ENCODE measurements around the gene FTCD. TPM values are rescaled to one million over a fixed set of nuclear protein-coding genes. Genes with fewer than 3 reads are reported as not detected.

The FTCD gene
- total RNA-seq, 1 experiment from 2014 or later = 0.40 TPM

GRCh38 chr21:46199436-46200373 is 44.3 kb upstream of the FTCD start:
- DNase-seq (no peak), ATAC-seq (no peak)
- Histone ChIP-seq H3F3A (ENCODE audit: low read length, unreplicated experiment) (peaks cover 3% of the 10 kb centered on the region), H3K9me2 (replicated peaks; ENCODE audit: low read length) (no peaks in the 10 kb centered on the region), H4K20me1 (ENCODE audit: low read length) (no peaks in the 10 kb centered on the region), H3K9me3 (ENCODE audit: low read length) (no peaks in the 10 kb centered on the region), H3K4me1 (ENCODE audit: insufficient read depth, low read length) (no peaks in the 10 kb centered on the region), H3K27ac (ENCODE audit: low read length) (no peak overlapping the region), H3K9ac (ENCODE audit: low read length) (no peak overlapping the region), H3K4me3 (ENCODE audit: low read length) (no peak overlapping the region), H3K36me3 (ENCODE audit: low read depth, low read length) (0 out of 2 replicates have a peak, but pooled peaks cover 2% of the 10 kb centered on the region), H3K4me2 (ENCODE audit: low read length) (no peak overlapping the region), H2AFZ (ENCODE audit: low read length) (no peak overlapping the region), H3K27me3 (ENCODE audit: low read length) (no peaks in the 10 kb centered on the region), H3K79me2 (ENCODE audit: low read length) (no peaks in the 10 kb centered on the region)
- CTCF ChIA-PET = no interaction called here
- POLR2A ChIA-PET (ENCODE audit: unreplicated experiment) = no interaction called here
- intact Hi-C loops (cut with micrococcal nuclease) = no loop called here
- TF ChIP-seq EZH2phosphoT487 (IDR thresholded peaks at IDR 0.05; ENCODE audit: borderline replicate concordance, low read length) (no peak), EZH2 (IDR thresholded peaks at IDR 0.05; ENCODE audit: low read length, unreplicated experiment) (no peak), CTCF (conservative IDR thresholded peaks at IDR 0.05; ENCODE audit: low read depth, low read length) (no peak)
- BruUV-seq (replicated peaks) = no TSS peak

- no peaks in the 10 kb centered on the region for H3K9me3 ChIP-seq (ENCODE audit: low read length)
- no peak overlapping the region for H3K9ac ChIP-seq (ENCODE audit: low read length)
- no TSS peak for BruUV-seq (replicated peaks)
- ChIA-PET POLR2A (ENCODE audit: unreplicated experiment) (no interaction called here), CTCF (no interaction called here)
- H3F3A ChIP-seq (ENCODE audit: low read length, unreplicated experiment) = peaks cover 3% of the 10 kb centered on the region
- H4K20me1 ChIP-seq (ENCODE audit: low read length) = no peaks in the 10 kb centered on the region
- H3K4me1 ChIP-seq (ENCODE audit: insufficient read depth, low read length) = no peaks in the 10 kb centered on the region
- H3K27me3 ChIP-seq (ENCODE audit: low read length) = no peaks in the 10 kb centered on the region
- TF ChIP-seq EZH2phosphoT487 (IDR thresholded peaks at IDR 0.05; ENCODE audit: borderline replicate concordance, low read length) = no peak
- TF ChIP-seq CTCF (conservative IDR thresholded peaks at IDR 0.05; ENCODE audit: low read depth, low read length) = no peak
- TF ChIP-seq EZH2 (IDR thresholded peaks at IDR 0.05; ENCODE audit: low read length, unreplicated experiment) = no peak
- no peak overlapping the region for H3K4me3 ChIP-seq (ENCODE audit: low read length)
- no peak overlapping the region for H2AFZ ChIP-seq (ENCODE audit: low read length)
- ATAC-seq = no peak
- H3K4me2 ChIP-seq (ENCODE audit: low read length) = no peak overlapping the region
- H3K9me2 ChIP-seq (replicated peaks; ENCODE audit: low read length) = no peaks in the 10 kb centered on the region
- H3K79me2 ChIP-seq (ENCODE audit: low read length) = no peaks in the 10 kb centered on the region
- peaks cover 4% of the 10 kb centered on the region; the same call in 1 of the 2 replicates for H3K36me3 ChIP-seq (ENCODE audit: low read depth, low read length)
- intact Hi-C loops (cut with micrococcal nuclease) = no loop called here
- no peak overlapping the region for H3K27ac ChIP-seq (ENCODE audit: low read length)
- DNase-seq = no peak
These were observed 41.4 kb upstream of the FTCD start for GRCh38 chr21:46196733-46197132.
